ENCODE data around the gene AFAP1.

DNA sequence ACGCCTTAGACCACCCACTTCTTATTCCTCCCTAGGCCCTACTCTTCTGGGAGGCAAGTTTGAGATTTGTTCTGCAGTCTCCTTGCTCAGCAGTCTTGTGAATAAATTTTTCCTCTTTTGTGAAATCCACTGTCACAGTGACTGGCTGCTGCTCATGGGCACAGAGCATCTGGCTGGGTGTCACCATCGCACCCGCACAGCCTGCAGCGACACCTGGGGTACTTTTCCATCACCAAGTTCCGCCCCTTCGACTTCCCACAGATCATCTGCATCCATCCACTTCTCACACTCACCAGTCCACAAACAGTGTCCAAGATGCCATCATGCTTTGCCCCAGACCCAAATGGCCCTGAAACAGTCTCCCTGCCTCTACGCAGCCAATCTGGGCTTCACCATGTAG, 36.4 kb upstream of the AFAP1 start:
- TF ChIP-seq, protein P1, sequence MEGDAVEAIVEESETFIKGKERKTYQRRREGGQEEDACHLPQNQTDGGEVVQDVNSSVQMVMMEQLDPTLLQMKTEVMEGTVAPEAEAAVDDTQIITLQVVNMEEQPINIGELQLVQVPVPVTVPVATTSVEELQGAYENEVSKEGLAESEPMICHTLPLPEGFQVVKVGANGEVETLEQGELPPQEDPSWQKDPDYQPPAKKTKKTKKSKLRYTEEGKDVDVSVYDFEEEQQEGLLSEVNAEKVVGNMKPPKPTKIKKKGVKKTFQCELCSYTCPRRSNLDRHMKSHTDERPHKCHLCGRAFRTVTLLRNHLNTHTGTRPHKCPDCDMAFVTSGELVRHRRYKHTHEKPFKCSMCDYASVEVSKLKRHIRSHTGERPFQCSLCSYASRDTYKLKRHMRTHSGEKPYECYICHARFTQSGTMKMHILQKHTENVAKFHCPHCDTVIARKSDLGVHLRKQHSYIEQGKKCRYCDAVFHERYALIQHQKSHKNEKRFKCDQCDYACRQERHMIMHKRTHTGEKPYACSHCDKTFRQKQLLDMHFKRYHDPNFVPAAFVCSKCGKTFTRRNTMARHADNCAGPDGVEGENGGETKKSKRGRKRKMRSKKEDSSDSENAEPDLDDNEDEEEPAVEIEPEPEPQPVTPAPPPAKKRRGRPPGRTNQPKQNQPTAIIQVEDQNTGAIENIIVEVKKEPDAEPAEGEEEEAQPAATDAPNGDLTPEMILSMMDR (conservative IDR thresholded peaks at IDR 0.05; ENCODE audit: low read length) = no peak
- TF ChIP-seq EZH2phosphoT487 (IDR thresholded peaks at IDR 0.05; ENCODE audit: borderline replicate concordance) = no peak

Measured in Loucy (cell line).